Fibroblast of upper back skin (primary cell): ENCODE data around the gene DPYSL3.

Experiments used
- DNase-seq: peaks from one replicate; pipeline ENCODE4 v3.0.0-alpha.2; 2013

DPYSL3 gene

GRCh38 chr5:147434049-147434448, 75.8 kb downstream of the DPYSL3 start:
- DNase-seq: no peak

- DNase-seq: no peak
Observed at GRCh38 chr5:147432323-147432722, 77.5 kb downstream of the DPYSL3 start.

DNA sequence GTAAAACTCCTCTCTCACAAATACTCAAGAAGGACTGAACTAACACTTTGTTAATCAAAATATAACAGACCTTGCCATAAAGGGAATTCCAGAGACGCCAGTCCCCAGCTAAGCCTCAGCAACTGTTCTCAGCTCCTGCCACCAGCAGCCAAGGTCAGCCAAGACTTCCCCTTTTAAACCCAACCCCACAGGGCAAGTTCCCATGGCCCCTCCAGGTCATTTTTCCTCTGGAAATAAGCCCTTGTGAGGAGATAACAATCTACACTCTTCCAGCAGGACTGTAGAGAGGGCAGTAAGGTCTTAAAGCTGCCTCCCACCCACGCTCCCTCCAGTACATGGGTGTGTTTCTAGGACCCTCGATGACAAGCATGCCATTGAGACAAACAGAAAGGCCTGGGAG, 78.3 kb downstream of the DPYSL3 start:
- DNase-seq: no peak

GRCh38 chr5:147430628-147431027, 79.2 kb downstream of the DPYSL3 start:
- DNase-seq: no peak

- DNase-seq: peak; percentile 45
Observed at GRCh38 chr5:147427521-147428401, 82.1 kb downstream of the DPYSL3 start.

DNA sequence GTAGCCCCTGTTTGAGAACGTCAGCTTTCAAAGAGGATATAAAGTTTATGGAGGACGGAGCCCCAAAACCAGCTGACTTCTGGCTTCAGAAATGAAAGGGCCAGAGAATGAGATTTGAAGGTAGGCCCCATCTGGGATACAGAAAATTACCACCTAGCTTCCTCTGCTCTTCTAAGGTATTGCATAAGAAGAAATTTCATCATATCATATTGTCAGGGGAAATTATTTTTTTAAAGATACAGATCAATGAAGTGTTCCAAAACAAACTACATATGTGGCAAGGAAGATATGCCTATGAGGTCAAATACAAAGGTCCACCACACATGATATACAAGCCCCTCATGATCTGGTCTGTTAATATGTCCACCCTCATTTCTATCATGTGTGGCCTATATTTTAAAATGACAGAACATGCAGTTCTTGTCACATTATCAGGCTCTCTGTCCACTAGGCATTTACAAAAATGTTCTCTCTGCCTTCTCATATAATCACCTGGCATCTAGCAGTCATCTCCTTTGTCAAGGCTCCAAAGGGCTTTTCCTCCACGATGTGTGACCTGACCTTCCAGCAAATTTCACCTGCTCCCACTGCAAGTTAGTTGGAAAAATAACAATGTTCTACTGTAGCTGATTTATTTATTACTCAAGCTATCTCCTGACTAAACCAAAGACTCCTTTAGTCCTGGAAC, 83.1 kb downstream of the DPYSL3 start:
- no peak for DNase-seq

DNA sequence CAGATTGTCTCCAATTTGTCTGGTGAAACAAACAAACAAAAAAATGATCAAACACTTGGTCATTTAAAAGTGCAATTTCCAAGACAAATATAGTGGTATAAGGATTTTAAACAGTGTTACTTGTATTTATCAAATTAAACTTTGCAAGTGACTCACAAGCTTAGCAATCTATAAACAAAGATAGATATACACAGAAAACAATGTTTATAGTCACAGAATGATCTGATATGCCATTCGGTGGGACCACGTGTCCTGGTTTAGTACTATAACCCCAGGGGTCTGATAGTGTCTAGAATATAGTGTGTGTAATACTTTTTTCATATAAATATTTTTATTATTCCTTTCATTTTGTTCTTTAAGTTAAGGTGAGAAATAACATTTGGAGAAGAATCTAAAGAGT, 91.3 kb downstream of the DPYSL3 start:
- no peak for DNase-seq

- DNase-seq: peak; percentile 48
Observed at GRCh38 chr5:147417135-147417813, 92.6 kb downstream of the DPYSL3 start.

GRCh38 chr5:147415651-147416050, 94.2 kb downstream of the DPYSL3 start:
- no peak for DNase-seq

DNA sequence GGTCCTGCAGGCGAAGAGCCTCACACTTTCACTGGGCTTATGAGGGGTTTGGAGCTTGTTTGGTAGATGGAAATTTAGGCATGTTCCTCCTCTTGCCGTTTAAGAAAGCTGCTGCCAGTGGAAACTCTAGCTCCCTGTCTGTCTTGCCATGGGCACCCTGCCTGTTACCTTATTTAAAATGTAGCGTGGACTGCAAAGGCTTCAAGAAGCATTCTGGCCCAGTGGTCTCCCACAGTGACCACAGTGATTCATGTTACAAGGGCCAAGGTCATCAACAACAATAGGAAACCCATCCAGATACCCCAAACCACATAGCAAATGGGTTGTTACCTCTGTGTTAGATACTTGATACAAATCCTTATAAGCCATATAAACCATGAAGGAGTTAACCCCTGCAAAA, 96.6 kb downstream of the DPYSL3 start:
- DNase-seq: no peak

DNA sequence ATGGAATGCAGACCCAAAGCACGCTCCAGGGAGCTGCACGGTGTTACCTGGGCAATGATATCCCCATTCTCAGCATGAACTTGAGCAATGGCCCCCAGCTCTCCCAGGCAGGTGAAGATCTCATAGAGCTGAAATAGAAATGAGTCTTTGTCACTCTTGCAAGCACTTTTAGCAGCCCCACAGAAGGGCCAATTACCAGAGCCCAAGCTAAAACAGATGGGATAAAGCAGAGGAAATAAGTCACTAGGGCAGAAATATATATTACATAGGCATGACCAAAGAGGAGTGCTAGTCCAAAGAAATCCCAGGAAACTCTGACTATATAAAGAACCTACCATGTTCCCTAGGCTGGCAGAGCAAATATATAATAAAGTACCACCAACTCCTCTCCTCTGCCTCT, 97.3 kb downstream of the DPYSL3 start:
- DNase-seq: no peak

DNA sequence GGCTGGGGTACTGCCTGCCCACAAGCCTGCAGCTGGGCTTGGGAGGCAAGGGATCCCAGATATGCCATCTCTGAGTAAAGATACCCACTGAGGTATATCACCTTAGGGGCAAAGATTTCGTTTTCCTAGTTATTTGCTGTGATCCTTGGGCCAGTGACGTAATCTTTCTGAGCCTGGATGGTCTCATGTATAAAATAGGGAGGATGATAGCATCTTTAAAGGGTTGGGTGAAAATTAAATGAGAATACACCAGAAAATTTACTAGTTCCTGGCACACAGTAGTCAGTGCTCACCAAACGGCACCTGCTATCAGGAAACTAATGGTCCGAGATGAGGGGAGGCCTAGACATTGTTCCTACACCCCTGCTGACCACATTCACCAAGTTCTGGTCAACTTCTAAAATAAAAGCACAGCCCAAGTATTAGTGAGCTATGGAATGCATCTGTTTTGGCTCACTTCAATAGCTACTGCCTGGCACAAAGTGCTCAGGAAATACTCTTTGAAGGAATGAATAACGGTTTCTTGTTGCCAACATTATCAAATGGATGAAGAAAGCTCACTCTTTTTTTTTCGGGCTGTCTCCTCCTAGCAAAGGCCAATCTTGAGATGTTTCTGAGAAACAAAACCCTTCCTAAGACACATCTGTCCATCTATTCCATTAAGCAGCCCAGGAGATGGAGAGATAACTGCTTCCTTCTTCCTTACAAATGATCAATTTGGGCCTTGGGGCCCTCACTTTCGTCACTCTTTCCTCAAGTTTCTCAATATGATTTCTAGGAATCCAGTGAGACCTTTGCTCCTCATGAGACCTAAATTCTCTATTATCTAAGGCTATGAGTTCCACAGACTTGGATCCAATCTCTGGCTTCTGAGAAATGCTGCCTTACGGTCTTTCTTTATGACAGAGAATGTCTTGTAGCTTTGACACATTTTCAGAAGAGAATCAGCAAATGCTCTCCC, 98.2 kb downstream of the DPYSL3 start:
- DNase-seq: no peak

- DNase-seq: no peak
Observed at GRCh38 chr5:147410496-147411358, 99.1 kb downstream of the DPYSL3 start.

- DNase-seq: no peak
Observed at GRCh38 chr5:147408980-147409379, 100.9 kb downstream of the DPYSL3 start.

DNA sequence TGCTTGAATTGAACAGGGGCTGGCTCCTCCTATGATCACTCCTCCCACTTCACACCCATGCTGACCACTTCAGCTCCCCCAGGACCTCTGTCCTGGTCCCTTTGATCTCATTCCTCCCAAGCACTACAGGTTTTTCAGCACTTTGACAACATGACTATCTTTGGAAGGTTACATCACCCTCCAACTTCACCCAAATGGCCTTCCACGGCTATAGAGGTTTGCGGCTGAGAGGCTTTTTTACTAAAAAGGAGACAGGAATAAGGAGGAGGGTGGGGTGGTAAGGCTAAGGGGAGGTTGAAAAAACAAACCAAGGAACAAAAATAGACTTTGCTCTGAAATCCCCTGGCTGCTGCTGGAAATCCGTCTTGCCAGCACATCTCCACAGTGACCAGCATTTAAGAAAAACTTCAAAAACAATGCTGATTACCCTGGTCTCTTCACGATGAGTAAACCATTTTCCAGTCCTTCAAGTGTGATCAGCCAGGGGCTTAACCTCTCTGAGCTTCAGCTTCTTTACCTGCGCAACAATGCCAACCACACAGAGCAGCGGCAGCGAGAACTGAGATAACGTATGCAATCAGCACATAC, 102.7 kb downstream of the DPYSL3 start:
- peak; percentile 71 for DNase-seq

- peak; percentile 31 for DNase-seq
Observed at GRCh38 chr5:147406636-147407035, 103.2 kb downstream of the DPYSL3 start.

DNA sequence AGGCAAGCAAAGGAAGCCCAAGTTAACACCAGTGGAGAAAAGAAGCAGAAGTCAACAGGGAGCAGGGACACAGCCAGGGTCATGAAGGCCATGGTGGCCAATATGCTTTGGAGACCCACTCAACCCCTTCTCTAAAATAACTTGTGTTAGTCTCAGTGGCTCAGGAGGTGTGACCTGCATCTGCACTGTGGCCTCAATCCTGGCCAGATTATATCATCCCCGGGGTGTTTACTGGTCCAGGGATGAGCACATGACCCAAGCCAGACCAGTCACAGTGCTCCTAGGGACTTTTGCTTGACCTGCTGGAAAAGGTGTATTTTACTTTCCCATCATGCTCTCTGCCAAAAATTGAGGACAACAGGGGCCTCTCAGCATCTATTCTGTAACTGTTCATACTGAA, 105.2 kb downstream of the DPYSL3 start:
- no peak for DNase-seq

DNA sequence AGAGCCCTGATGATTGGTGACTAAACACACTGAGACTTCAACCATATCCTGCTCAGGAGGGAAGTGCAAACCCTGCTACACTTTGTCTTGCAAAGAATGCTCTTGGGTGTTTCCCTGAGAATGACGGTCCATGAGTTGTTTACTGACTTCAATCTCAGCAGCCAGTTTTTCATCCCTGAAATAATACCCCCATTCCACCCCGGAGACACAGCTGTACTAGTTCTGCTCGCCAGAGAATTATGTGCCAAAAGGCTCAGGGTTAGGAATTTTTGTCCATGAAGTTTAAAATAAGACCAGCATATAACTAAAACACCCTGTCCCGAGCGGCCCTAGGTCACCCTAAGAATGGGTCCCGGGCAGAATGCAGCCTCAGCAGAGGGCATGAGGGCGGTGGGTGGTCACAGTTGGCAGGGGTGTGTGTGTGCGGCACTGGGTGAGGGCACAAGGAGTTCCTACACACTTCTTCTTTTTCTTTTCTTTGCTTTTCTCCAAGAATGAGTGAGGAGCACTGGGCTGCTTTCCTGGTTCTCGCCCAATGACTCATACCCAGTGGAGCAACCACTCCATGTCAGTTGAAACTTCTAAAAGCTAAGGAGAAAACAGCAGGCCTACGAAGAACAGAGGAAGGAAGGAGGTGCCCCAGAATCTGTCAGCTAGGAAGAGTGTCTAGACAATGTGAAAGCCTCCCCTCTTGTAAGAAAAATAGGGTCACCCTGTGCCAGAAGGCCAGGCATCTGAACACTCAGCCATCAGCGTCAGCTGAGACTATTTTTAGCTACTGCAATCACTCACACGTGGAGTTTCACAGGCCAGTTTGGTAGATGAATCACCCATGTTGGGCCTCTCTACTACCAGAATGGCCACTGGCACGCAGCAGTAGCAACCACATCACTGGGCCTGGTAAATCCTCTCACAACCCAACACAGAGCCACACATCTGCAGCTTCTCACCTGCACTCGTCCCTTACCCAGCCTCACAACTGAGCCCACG, 105.9 kb downstream of the DPYSL3 start:
- peak; percentile 97 for DNase-seq

- no peak for DNase-seq
Observed at GRCh38 chr5:147400881-147401280, 109.0 kb downstream of the DPYSL3 start.
